ENCODE results near the gene C5orf15. TPM values are rescaled to one million over a fixed set of nuclear protein-coding genes. Genes with fewer than 3 reads are reported as not detected.

The C5orf15 gene
- total RNA-seq, 4 donors from 2014 or later, result 29.3 to 34.4 (median 32.0) TPM

GRCh38 chr5:133985540-133986180 is 17.2 kb upstream of the C5orf15 start:
- no peak for DNase-seq (ENCODE audit: low spot score in 2 of 2)
- 80% methylated on average over 3 of the region's 3 CpGs for WGBS
- no peak overlapping the region for H3K27ac ChIP-seq

DNA sequence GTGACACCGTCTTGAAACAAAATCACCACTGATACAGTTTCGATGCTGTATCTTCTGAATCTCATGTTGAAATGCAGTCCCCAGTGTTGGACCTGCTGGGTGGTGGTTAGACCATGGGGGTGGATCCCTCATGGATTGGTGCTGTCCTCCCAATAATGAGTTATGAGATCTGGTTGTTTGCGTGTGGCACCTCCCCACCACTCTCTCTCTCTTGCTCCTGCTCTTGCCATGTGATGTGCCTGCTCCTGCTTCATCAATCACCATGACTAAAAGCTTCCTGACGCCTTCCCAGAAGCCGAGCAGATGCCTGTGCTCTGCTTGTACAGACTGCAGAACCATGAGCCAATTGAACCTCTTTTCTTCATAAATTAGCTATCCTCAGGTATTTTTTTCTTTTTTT is 15.2 kb upstream of the C5orf15 start:
- 87% methylated on average over 5 of the region's 5 CpGs for WGBS
- no peak overlapping the region for H3K4me3 ChIP-seq
- peaks cover 82% of the 10 kb centered on the region for H3K36me3 ChIP-seq
- no peaks in the 10 kb centered on the region for H3K9me3 ChIP-seq
- DNase-seq (ENCODE audit: low spot score in 2 of 2), result no peak
- no peaks in the 10 kb centered on the region for H3K4me1 ChIP-seq
- no peaks in the 10 kb centered on the region for H3K27me3 ChIP-seq
- no peak overlapping the region for H3K27ac ChIP-seq
- TF ChIP-seq EP300 (IDR thresholded peaks at IDR 0.05) (no peak), POLR2A (IDR thresholded peaks at IDR 0.05) (no peak), POLR2AphosphoS5 (IDR thresholded peaks at IDR 0.05) (no peak), CTCF (IDR thresholded peaks at IDR 0.05) (no peak)

More at GRCh38 chr5:133985540-133986180, 17.2 kb upstream of the C5orf15 start:
- Histone ChIP-seq H3K27me3 (no peaks in the 10 kb centered on the region), H3K4me1 (no peaks in the 10 kb centered on the region), H3K36me3 (peaks cover 92% of the 10 kb centered on the region), H3K4me3 (no peak overlapping the region), H3K9me3 (no peaks in the 10 kb centered on the region)
- TF ChIP-seq EP300 (IDR thresholded peaks at IDR 0.05) (no peak), CTCF (IDR thresholded peaks at IDR 0.05) (no peak), POLR2AphosphoS5 (IDR thresholded peaks at IDR 0.05) (no peak), POLR2A (IDR thresholded peaks at IDR 0.05) (no peak)

DNA sequence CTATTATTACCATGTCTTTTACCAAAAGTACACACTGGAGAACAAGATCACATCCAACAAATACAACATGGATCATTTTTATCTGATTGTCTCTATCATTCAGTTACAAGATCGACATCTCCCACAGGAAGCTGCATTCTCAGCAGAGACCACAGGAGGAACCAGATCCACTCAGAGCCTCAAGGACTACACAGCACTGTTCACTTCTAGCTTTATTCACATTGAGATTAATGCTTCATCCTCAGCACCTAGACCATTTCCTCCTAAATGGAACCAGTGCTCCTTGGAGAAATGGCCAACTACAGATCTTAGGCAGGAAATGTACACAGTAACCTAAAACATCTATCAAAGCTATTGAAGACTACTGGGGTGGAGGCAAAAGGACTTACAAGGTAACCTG is 13.3 kb upstream of the C5orf15 start:
- 53% methylated on average over 1 of the region's 1 CpG for WGBS
- Histone ChIP-seq H3K4me3 (no peak overlapping the region), H3K9me3 (no peaks in the 10 kb centered on the region), H3K27ac (no peak overlapping the region), H3K27me3 (no peaks in the 10 kb centered on the region), H3K36me3 (peaks cover 76% of the 10 kb centered on the region), H3K4me1 (no peaks in the 10 kb centered on the region)
- no peak for DNase-seq (ENCODE audit: low spot score in 2 of 2)
- TF ChIP-seq CTCF (IDR thresholded peaks at IDR 0.05) (no peak), POLR2A (IDR thresholded peaks at IDR 0.05) (no peak), EP300 (IDR thresholded peaks at IDR 0.05) (no peak), POLR2AphosphoS5 (IDR thresholded peaks at IDR 0.05) (no peak)

GRCh38 chr5:133980652-133981051 is 12.2 kb upstream of the C5orf15 start:
- Histone ChIP-seq H3K4me3 (no peak overlapping the region), H3K27ac (no peak overlapping the region), H3K27me3 (no peaks in the 10 kb centered on the region), H3K36me3 (peaks cover 76% of the 10 kb centered on the region), H3K4me1 (no peaks in the 10 kb centered on the region), H3K9me3 (no peaks in the 10 kb centered on the region)
- 89% methylated on average over 7 of the region's 7 CpGs for WGBS
- TF ChIP-seq CTCF (IDR thresholded peaks at IDR 0.05) (no peak), POLR2AphosphoS5 (IDR thresholded peaks at IDR 0.05) (no peak), POLR2A (IDR thresholded peaks at IDR 0.05) (no peak), EP300 (IDR thresholded peaks at IDR 0.05) (no peak)
- DNase-seq (ENCODE audit: low spot score in 2 of 2), result no peak

GRCh38 chr5:133978943-133979342 is 10.5 kb upstream of the C5orf15 start:
- no peaks in the 10 kb centered on the region for H3K9me3 ChIP-seq
- H3K36me3 ChIP-seq, result peaks cover 76% of the 10 kb centered on the region
- WGBS, result 96% methylated on average over 3 of the region's 3 CpGs
- H3K4me1 ChIP-seq, result no peaks in the 10 kb centered on the region
- H3K27ac ChIP-seq, result no peak overlapping the region
- no peaks in the 10 kb centered on the region for H3K27me3 ChIP-seq
- no peak overlapping the region for H3K4me3 ChIP-seq
- DNase-seq (ENCODE audit: low spot score in 2 of 2), result no peak
- TF ChIP-seq POLR2A (IDR thresholded peaks at IDR 0.05), result no peak
- no peak for TF ChIP-seq CTCF (IDR thresholded peaks at IDR 0.05)
- TF ChIP-seq POLR2AphosphoS5 (IDR thresholded peaks at IDR 0.05), result no peak
- no peak for TF ChIP-seq EP300 (IDR thresholded peaks at IDR 0.05)
